IPS-NIHi7 (cell line): ENCODE data around the gene GALNT7.
A peak's percentile ranks its signal among the peaks of the same experiment; 100 is the strongest.
"Not testable (repeated sequence)": the region's sequence is repeated elsewhere in the genome, so short reads cannot be mapped to it uniquely, and the experiment has no call there.

Source experiments
- DNase-seq: peaks from one replicate; pipeline ENCODE4 v3.0.0; 2012; ENCODE audit warnings: mixed read lengths; ENCODE audit errors: extremely low spot score

GALNT7 gene

GRCh38 chr4:173168396-173169177 lies at the start of gene GALNT7:
GALNT7 (plus strand) TSS chr4:173168811; CDS start chr4:173168836, 25 bp downstream.
- peak; percentile 95 for DNase-seq

- not testable (repeated sequence) for DNase-seq
These were observed 49.8 kb upstream of the GALNT7 start for GRCh38 chr4:173118819-173119218.

- DNase-seq: no peak
These were observed 48.8 kb upstream of the GALNT7 start for GRCh38 chr4:173119818-173120217.

- DNase-seq: peak; percentile 48
These were observed 47.5 kb upstream of the GALNT7 start for GRCh38 chr4:173121076-173121561.

GRCh38 chr4:173124209-173124865 lies 44.3 kb upstream of the GALNT7 start:
- no peak for DNase-seq

GRCh38 chr4:173125216-173125812 lies 43.3 kb upstream of the GALNT7 start:
- no peak for DNase-seq

- DNase-seq: no peak
These were observed 40.3 kb upstream of the GALNT7 start for GRCh38 chr4:173128199-173128890.

- no peak for DNase-seq
These were observed 37.9 kb upstream of the GALNT7 start for GRCh38 chr4:173130687-173131086.

GRCh38 chr4:173134426-173134825 lies 34.2 kb upstream of the GALNT7 start:
- no peak for DNase-seq

GRCh38 chr4:173135241-173135847 lies 33.3 kb upstream of the GALNT7 start:
- no peak for DNase-seq

- no peak for DNase-seq
These were observed 30.0 kb upstream of the GALNT7 start for GRCh38 chr4:173138624-173139023.

- no peak for DNase-seq
These were observed 29.1 kb upstream of the GALNT7 start for GRCh38 chr4:173139561-173139960.

- no peak for DNase-seq
These were observed 23.5 kb upstream of the GALNT7 start for GRCh38 chr4:173145131-173145530.

GRCh38 chr4:173146456-173146855 lies 22.2 kb upstream of the GALNT7 start:
- no peak for DNase-seq

- DNase-seq: no peak
These were observed 17.1 kb upstream of the GALNT7 start for GRCh38 chr4:173151496-173151895.

- no peak for DNase-seq
These were observed 16.5 kb upstream of the GALNT7 start for GRCh38 chr4:173152104-173152503.

- no peak for DNase-seq
These were observed 15.2 kb upstream of the GALNT7 start for GRCh38 chr4:173153445-173153844.

GRCh38 chr4:173159791-173160190 lies 8.8 kb upstream of the GALNT7 start:
- no peak for DNase-seq

- DNase-seq: no peak
These were observed 7.7 kb upstream of the GALNT7 start for GRCh38 chr4:173160871-173161270.

GRCh38 chr4:173161311-173161710 lies 7.3 kb upstream of the GALNT7 start:
- no peak for DNase-seq

- DNase-seq: no peak
These were observed 2.9 kb upstream of the GALNT7 start for GRCh38 chr4:173165706-173166105.

- DNase-seq: no peak
These were observed 2.1 kb upstream of the GALNT7 start for GRCh38 chr4:173166491-173166890.
